ENCODE measurements around the gene XPO5. TPM values are rescaled to one million over a fixed set of nuclear protein-coding genes. Genes with fewer than 3 reads are reported as not detected.

Gene XPO5
- total and polyA plus RNA-seq, 9 of the 15 experiments (the other 6 are each of a cell fraction or from before 2014, with no cell fraction given) = 36.0 to 170 (median 99.1) TPM

GRCh38 chr6:43477235-43478007, 98.4 kb downstream of the XPO5 start, which contains the start of gene TJAP1 (continued):
- TF ChIP-seq RREB1 (CRISPR knock-in tag; IDR thresholded peaks at IDR 0.05) = no peak
- no peak for TF ChIP-seq GABPB2 (CRISPR knock-in tag; conservative IDR thresholded peaks at IDR 0.05)
- TF ChIP-seq ZNF830 (CRISPR knock-in tag; IDR thresholded peaks at IDR 0.05) = 0 out of 2 replicates have a peak, but pooled peaks have one; percentile 36
- TF ChIP-seq ZNF124 (CRISPR knock-in tag; IDR thresholded peaks at IDR 0.05) = no peak
- no peak for TF ChIP-seq FIP1L1 (IDR thresholded peaks at IDR 0.05; ENCODE audit: low read depth, low read length, poor library complexity, severe bottlenecking)
- TF ChIP-seq SRSF3 (IDR thresholded peaks at IDR 0.05; ENCODE audit: insufficient read depth, low read length) = no peak
- no peak for TF ChIP-seq MTF1 (CRISPR knock-in tag; IDR thresholded peaks at IDR 0.05; ENCODE audit: borderline replicate concordance)
- TF ChIP-seq ELF2 (CRISPR knock-in tag; IDR thresholded peaks at IDR 0.05) = no peak
- no peak for TF ChIP-seq ZNF518B (CRISPR knock-in tag; IDR thresholded peaks at IDR 0.05)
- TF ChIP-seq ELK3 (CRISPR knock-in tag; IDR thresholded peaks at IDR 0.05) = no peak
- no peak for TF ChIP-seq SP2 (IDR thresholded peaks at IDR 0.05; ENCODE audit: extremely low read depth, low read depth, low read length, poor library complexity, severe bottlenecking)
- TF ChIP-seq ZNF75A (CRISPR knock-in tag; IDR thresholded peaks at IDR 0.05) = no peak
- no peak for TF ChIP-seq TCF7L2 (IDR thresholded peaks at IDR 0.05; ENCODE audit: low read depth, low read length)
- TF ChIP-seq ZNF511 (CRISPR knock-in tag; IDR thresholded peaks at IDR 0.05) = peak; percentile 36; the same call in 1 of the 2 replicates
- TF ChIP-seq PYGO2 (tag; IDR thresholded peaks at IDR 0.05) = no peak
- TF ChIP-seq BACH1 (tag; IDR thresholded peaks at IDR 0.05) = no peak
- TF ChIP-seq ZC3H8 (IDR thresholded peaks at IDR 0.05) = no peak
